B cell (primary cell): ENCODE data around the gene ECE1. TPM values are rescaled to one million over a fixed set of nuclear protein-coding genes. Genes with fewer than 3 reads are reported as not detected.

Experiments
- ATAC-seq: fragments of 200-7000 bp; cut with Tn5 transposase; one replicate; pipeline ENCODE4 v1.10.0; 2021; ENCODE audit warnings: low read depth, mild to moderate bottlenecking, moderate number of reproducible peaks, moderate library complexity
- CTCF ChIA-PET: fragments of 350-600 bp; sonication (Branson Sonifier 250); formaldehyde crosslinking; loops from one replicate; lab custom pipeline; 2021; ENCODE audit warnings: antibody characterized with exemption, inconsistent platforms; lab: Charles Lee
- POLR2A ChIA-PET: fragments of 350-600 bp; sonication (Branson Sonifier 250); formaldehyde crosslinking; loops from one replicate; lab custom pipeline; 2021; ENCODE audit warnings: antibody characterized with exemption; lab: Charles Lee
- DNase-seq: peaks from one replicate; pipeline ENCODE4 v3.0.0; 2013
- H2AFZ ChIP-seq: 2 replicates; pipeline ENCODE4 v1.6.1; 2012; ENCODE audit warnings: mild to moderate bottlenecking, low read depth, low read length; ENCODE audit not compliant: insufficient read depth, poor library complexity, severe bottlenecking
- H3K27ac ChIP-seq, 2 donors: 1 replicate in 1 of 2; 2 replicates in 1 of 2; pipeline ENCODE4 v1.5.1; 2012 to 2013; ENCODE audit warnings: low read length in 2 of 2, mild to moderate bottlenecking in 2 of 2, moderate library complexity in 1 of 2
- H3K27me3 ChIP-seq, 4 experiments: fragments of 200-600 bp in 1 of 4; sonication (generic) in 1 of 4; replicated peaks in 1 of 4; 1 replicate in 2 of 4; 2 replicates in 2 of 4; pipeline versions ENCODE4 v1.6.1 to v1.7.0; 2013 to 2016; ENCODE audit warnings: low read length in 3 of 4, mild to moderate bottlenecking in 2 of 4, mixed read lengths in 1 of 4, moderate library complexity in 1 of 4; ENCODE audit not compliant: insufficient read depth in 4 of 4, control insufficient read depth in 3 of 4; ENCODE audit errors: control extremely low read depth in 1 of 4
- H3K36me3 ChIP-seq, 2 experiments: replicated peaks in 1 of 2; 1 replicate in 1 of 2; 2 replicates in 1 of 2; pipeline versions ENCODE4 v1.6.1 to v1.7.1; 2013; ENCODE audit warnings: low read length in 1 of 2; ENCODE audit not compliant: insufficient read depth in 2 of 2, control insufficient read depth in 1 of 2; ENCODE audit errors: control extremely low read depth in 1 of 2, extremely low read depth in 1 of 2
- H3K4me1 ChIP-seq, 2 donors: fragments of 200-600 bp in 1 of 2; sonication (generic) in 1 of 2; 1 replicate in 1 of 2; 2 replicates in 1 of 2; pipeline versions ENCODE4 v1.5.1 to v1.6.1; 2013 to 2017; ENCODE audit warnings: low read length in 2 of 2; ENCODE audit not compliant: control insufficient read depth in 2 of 2, insufficient read depth in 2 of 2
- H3K4me2 ChIP-seq: replicated peaks from 2 replicates; pipeline ENCODE3; 2012; ENCODE audit warnings: mild to moderate bottlenecking, low read depth, low read length; ENCODE audit not compliant: poor library complexity, severe bottlenecking
- H3K4me3 ChIP-seq, 5 experiments: fragments of 200-600 bp in 1 of 5; sonication (generic) in 1 of 5; 1 replicate in 3 of 5; 2 replicates in 2 of 5; pipeline versions ENCODE4 v1.5.1 to v1.7.0; 2011 to 2016; ENCODE audit warnings: low read length in 4 of 5, mild to moderate bottlenecking in 4 of 5, low read depth in 2 of 5, control low read depth in 1 of 5, moderate library complexity in 1 of 5; ENCODE audit not compliant: insufficient read depth in 1 of 5; ENCODE audit errors: control extremely low read depth in 1 of 5, extremely low read depth in 1 of 5
- H3K79me2 ChIP-seq: fragments of 200-600 bp; sonication (generic); one replicate; pipeline ENCODE4 v1.6.0; 2016; ENCODE audit warnings: low read length; ENCODE audit not compliant: control insufficient read depth, insufficient read depth
- H3K9ac ChIP-seq: fragments of 200-600 bp; sonication (generic); 2 replicates; pipeline ENCODE4 v1.6.1; 2017; ENCODE audit warnings: mild to moderate bottlenecking, low read length, moderate library complexity
- H3K9me3 ChIP-seq, 3 donors: one replicate each; pipeline versions ENCODE4 v1.6.1 to v1.7.1; 2013; ENCODE audit warnings: low read length in 2 of 3; ENCODE audit not compliant: control insufficient read depth in 2 of 3, insufficient read depth in 1 of 3; ENCODE audit errors: control extremely low read depth in 1 of 3
- H4K20me1 ChIP-seq: 2 replicates; pipeline ENCODE4 v1.6.0; 2012; ENCODE audit warnings: mild to moderate bottlenecking, low read length; ENCODE audit not compliant: insufficient read depth, control insufficient read depth, poor library complexity, severe bottlenecking
- H3K27ac Mint-ChIP-seq: one replicate; pipeline ENCODE4 v1.8.0; 2021; ENCODE audit warnings: mixed read lengths
- H3K27me3 Mint-ChIP-seq: one replicate; pipeline ENCODE4 v1.8.0; 2021; ENCODE audit warnings: mixed read lengths
- H3K4me1 Mint-ChIP-seq: one replicate; pipeline ENCODE4 v1.8.0; 2021; ENCODE audit warnings: mixed read lengths
- H3K4me3 Mint-ChIP-seq: one replicate; pipeline ENCODE4 v1.8.0; 2021; ENCODE audit warnings: mixed read lengths
- H3K9me3 Mint-ChIP-seq: one replicate; pipeline ENCODE4 v1.8.0; 2022; ENCODE audit warnings: mixed read lengths; ENCODE audit not compliant: insufficient read depth
- EZH2 ChIP-seq: IDR thresholded peaks from 2 replicates; pipeline ENCODE4 v1.6.1; 2012; ENCODE audit warnings: borderline replicate concordance, low read depth, mild to moderate bottlenecking, moderate library complexity, low read length; ENCODE audit not compliant: insufficient read depth, poor library complexity, severe bottlenecking
- WGBS: methylation state at CpG from one replicate; pipeline ENCODE4 v1.1.5; 2013; ENCODE audit warnings: missing lambda C conversion rate; ENCODE audit not compliant: insufficient coverage; 5-methylcytosine and 5-hydroxymethylcytosine counted together
- intact Hi-C: fragments of 100-400 bp; cut with micrococcal nuclease; formaldehyde crosslinking; loops from one replicate; pipeline ENCODE4 v1.10.0; 2022
- polyA plus RNA-seq: library from polyadenylated mRNA; depleted of rRNA; stranded (reverse); fragments of >200 nt; gene quantifications from 2 replicates; pipeline ENCODE4 v1.2.3, GENCODE V29; 2012
- total RNA-seq, 2 donors: library from RNA; stranded (reverse); fragments of 120-200 nt in 1 of 2; gene quantifications; 1 replicate in 1 of 2; 2 replicates in 1 of 2; pipeline versions ENCODE4 v1.2.3 to v1.2.4, GENCODE V29; 2013 to 2022
- TF ChIP-seq, protein P1 (sequence below): fragments of 200-600 bp; IDR thresholded peaks from one replicate; pipeline ENCODE4 v1.8.0; 2022; ENCODE audit warnings: antibody characterized with exemption, mild to moderate bottlenecking

Gene ECE1
- total and polyA plus RNA-seq, 2 donors (not counting 1 experiment from before 2014, with no cell fraction given) = 46.7 to 133 TPM

DNA sequence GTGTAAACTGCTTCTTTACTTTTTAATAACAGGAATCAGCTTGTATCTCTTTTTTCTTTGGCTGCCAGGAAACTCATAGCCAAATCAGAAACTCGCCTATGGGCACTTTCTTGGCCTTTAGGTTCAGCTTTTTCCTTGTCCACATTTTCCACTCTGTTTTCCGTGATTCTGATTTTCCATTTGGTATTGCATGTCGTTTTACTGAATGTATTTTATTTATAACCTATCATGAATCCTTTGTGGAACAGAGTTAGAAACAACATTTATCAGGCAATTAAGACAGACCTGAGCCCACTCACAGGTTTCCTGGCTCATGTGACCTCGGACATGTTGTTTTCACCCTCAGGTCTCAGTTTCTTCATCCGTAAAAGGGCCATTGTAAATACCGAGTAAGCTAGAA, 5.3 kb upstream of the ECE1 start:
- no peak for ATAC-seq
- H3K79me2 ChIP-seq = peaks cover 65% of the 10 kb centered on the region
- Mint-ChIP-seq H3K4me1 (peaks cover 92% of the 10 kb centered on the region), H3K4me3 (peak overlapping the region; percentile 40), H3K27me3 (no peaks in the 10 kb centered on the region), H3K27ac (peak overlapping the region; percentile 95), H3K9me3 (no peaks in the 10 kb centered on the region)
- no peaks in the 10 kb centered on the region for H3K9me3 ChIP-seq
- WGBS = 85% methylated on average over 3 of the region's 6 CpGs
- peaks cover 87 to 97% of the 10 kb centered on the region in 2 donors for H3K4me1 ChIP-seq
- intact Hi-C loops = loop anchor here (2.0 to 10.0 kb wide), 4 partner anchors 29 to 729 kb away; no protein-coding TSS in a partner anchor
- ChIA-PET POLR2A (interaction anchor here (0.6 to 4.5 kb wide), 2 partner anchors 37 to 50 kb away, joined by 4 to 40 read pairs; no protein-coding TSS in a partner anchor), CTCF (interaction anchor here (0.6 to 11.3 kb wide), 8 partner anchors 11 to 73 kb away, joined by 3 to 92 read pairs (median 12); no protein-coding TSS in a partner anchor)
- no peak for DNase-seq
- peak overlapping the region; percentile 94 for H3K4me2 ChIP-seq
- H3K4me3 ChIP-seq = peak overlapping the region in 1 of 5 experiments; percentile 15
- H3K36me3 ChIP-seq = no peaks in the 10 kb centered on the region
- peak overlapping the region; percentile 70 for H3K9ac ChIP-seq
- no peak overlapping the region for H2AFZ ChIP-seq
- no peaks in the 10 kb centered on the region for H4K20me1 ChIP-seq
- no peaks in the 10 kb centered on the region for H3K27me3 ChIP-seq
- TF ChIP-seq, protein P1, sequence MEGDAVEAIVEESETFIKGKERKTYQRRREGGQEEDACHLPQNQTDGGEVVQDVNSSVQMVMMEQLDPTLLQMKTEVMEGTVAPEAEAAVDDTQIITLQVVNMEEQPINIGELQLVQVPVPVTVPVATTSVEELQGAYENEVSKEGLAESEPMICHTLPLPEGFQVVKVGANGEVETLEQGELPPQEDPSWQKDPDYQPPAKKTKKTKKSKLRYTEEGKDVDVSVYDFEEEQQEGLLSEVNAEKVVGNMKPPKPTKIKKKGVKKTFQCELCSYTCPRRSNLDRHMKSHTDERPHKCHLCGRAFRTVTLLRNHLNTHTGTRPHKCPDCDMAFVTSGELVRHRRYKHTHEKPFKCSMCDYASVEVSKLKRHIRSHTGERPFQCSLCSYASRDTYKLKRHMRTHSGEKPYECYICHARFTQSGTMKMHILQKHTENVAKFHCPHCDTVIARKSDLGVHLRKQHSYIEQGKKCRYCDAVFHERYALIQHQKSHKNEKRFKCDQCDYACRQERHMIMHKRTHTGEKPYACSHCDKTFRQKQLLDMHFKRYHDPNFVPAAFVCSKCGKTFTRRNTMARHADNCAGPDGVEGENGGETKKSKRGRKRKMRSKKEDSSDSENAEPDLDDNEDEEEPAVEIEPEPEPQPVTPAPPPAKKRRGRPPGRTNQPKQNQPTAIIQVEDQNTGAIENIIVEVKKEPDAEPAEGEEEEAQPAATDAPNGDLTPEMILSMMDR = no peak
- no peak for TF ChIP-seq EZH2
- H3K27ac ChIP-seq = peak overlapping the region; percentile 96 to 99

GRCh38 chr1:21295002-21295401, 4.7 kb upstream of the ECE1 start:
- no peak overlapping the region for H2AFZ ChIP-seq
- DNase-seq (no peak), ATAC-seq (no peak)
- ChIA-PET POLR2A (interaction anchor here (1.3 to 4.5 kb wide), 6 partner anchors 24 to 50 kb away, joined by 4 to 40 read pairs (median 18); no protein-coding TSS in a partner anchor), CTCF (interaction anchor here (0.6 to 11.3 kb wide), 12 partner anchors 10 to 73 kb away, joined by 3 to 92 read pairs (median 6); no protein-coding TSS in a partner anchor)
- peak overlapping the region; percentile 94 for H3K4me2 ChIP-seq
- intact Hi-C loops = loop anchor here (2.0 to 10.0 kb wide), 4 partner anchors 30 to 730 kb away; no protein-coding TSS in a partner anchor
- no peaks in the 10 kb centered on the region for H3K36me3 ChIP-seq
- H3K27me3 Mint-ChIP-seq = no peaks in the 10 kb centered on the region
- no peaks in the 10 kb centered on the region for H3K27me3 ChIP-seq
- peak overlapping the region; percentile 96 to 99 for H3K27ac ChIP-seq
- no peak for TF ChIP-seq EZH2
- H3K4me3 Mint-ChIP-seq = peak overlapping the region; percentile 87
- H3K27ac Mint-ChIP-seq = peak overlapping the region; percentile 95
- no CpG with 5 or more reads among the region's 1 CpG for WGBS
- peak overlapping the region; percentile 70 for H3K9ac ChIP-seq
- H3K9me3 Mint-ChIP-seq = no peaks in the 10 kb centered on the region
- peaks cover 60% of the 10 kb centered on the region for H3K79me2 ChIP-seq
- H3K9me3 ChIP-seq = no peaks in the 10 kb centered on the region
- H4K20me1 ChIP-seq = no peaks in the 10 kb centered on the region
- H3K4me1 ChIP-seq = peaks cover 81 to 92% of the 10 kb centered on the region in 2 donors
- peak overlapping the region; percentile 18 to 61 (median 54) for H3K4me3 ChIP-seq
- peaks cover 88% of the 10 kb centered on the region for H3K4me1 Mint-ChIP-seq
